Lung (tissue), 16 donors: ENCODE results near the gene RHEB. TPM values are rescaled to one million over a fixed set of nuclear protein-coding genes. Genes with fewer than 3 reads are reported as not detected.

Experiments used
- ATAC-seq: fragments of 200-7000 bp; cut with Tn5 transposase; one replicate; pipeline ENCODE4 v1.9.1; 2020; ENCODE audit warnings: moderate number of reproducible peaks; ENCODE audit not compliant: insufficient read depth, low FRiP score
- DNase-seq, 3 donors: peaks; one replicate each; pipeline ENCODE4 v3.0.0-alpha.2; 2013 to 2017
- H3K27ac ChIP-seq, 2 donors: one replicate each; pipeline ENCODE4 v1.5.1; 2013; ENCODE audit warnings: mild to moderate bottlenecking in 2 of 2, moderate library complexity in 2 of 2, control low read depth in 1 of 2, inconsistent platforms in 1 of 2, low read depth in 1 of 2, low read length in 1 of 2
- H3K27me3 ChIP-seq, 3 donors: one replicate each; pipeline ENCODE4 v1.5.1; 2013; ENCODE audit warnings: low read length in 2 of 3; ENCODE audit not compliant: control insufficient read depth in 3 of 3, insufficient read depth in 3 of 3
- H3K36me3 ChIP-seq, 4 donors: one replicate each; pipeline ENCODE4 v1.5.1; 2013; ENCODE audit warnings: low read length in 4 of 4, mild to moderate bottlenecking in 1 of 4, moderate library complexity in 1 of 4; ENCODE audit not compliant: control insufficient read depth in 4 of 4, insufficient read depth in 4 of 4
- H3K4me1 ChIP-seq, 5 donors: one replicate each; pipeline ENCODE4 v1.5.1; 2013; ENCODE audit warnings: low read length in 5 of 5, mild to moderate bottlenecking in 2 of 5, moderate library complexity in 1 of 5; ENCODE audit not compliant: control insufficient read depth in 5 of 5, insufficient read depth in 5 of 5
- H3K4me3 ChIP-seq: one replicate; pipeline ENCODE4 v1.5.1; 2013; ENCODE audit warnings: mild to moderate bottlenecking, control low read depth, moderate library complexity
- H3K9ac ChIP-seq, 2 donors: one replicate each; pipeline ENCODE4 v1.5.1; 2013; ENCODE audit warnings: low read length in 2 of 2, control low read depth in 1 of 2; ENCODE audit not compliant: insufficient read depth in 1 of 2
- H3K9me3 ChIP-seq, 4 donors: one replicate each; pipeline ENCODE4 v1.5.1; 2013; ENCODE audit warnings: low read length in 3 of 4, mild to moderate bottlenecking in 1 of 4, moderate library complexity in 1 of 4; ENCODE audit not compliant: control insufficient read depth in 4 of 4, insufficient read depth in 3 of 4
- WGBS, 2 donors: extraction: QIAGEN DNeasy Blood & Tissue Kit; methylation state at CpG; one replicate each; pipeline ENCODE4 v1.1.7; 2013; 5-methylcytosine and 5-hydroxymethylcytosine counted together
- long read RNA-seq, 5 donors: transcript quantifications; one replicate each; lab custom pipeline, GENCODE V29; 2026
- polyA plus RNA-seq, 2 donors: library from polyadenylated mRNA; stranded (reverse); fragments of 200-250 nt; gene quantifications; one replicate each; pipeline ENCODE4 v1.2.1, GENCODE V29; 2013
- total RNA-seq, 2 donors: library from RNA; depleted of rRNA in 1 of 2; stranded (reverse); fragments of >200 nt in 1 of 2; gene quantifications; one replicate each; pipeline ENCODE4 v1.2.1, GENCODE V29; 2014 to 2021
- TF ChIP-seq, protein P1 (sequence below): IDR thresholded peaks from 2 replicates; pipeline ENCODE4 v1.5.1; 2012; ENCODE audit warnings: mild to moderate bottlenecking; ENCODE audit errors: control extremely low read depth, extremely low read depth
- donor health status: control.
- donor health status: control.
- donor health status: Bipolar disorder and iron deficiency.
- donor health status: healthy.
- donor health status: DM: yes; HTN: yes; CAD: no.

RHEB gene
- total RNA-seq (10 to 100 TPM; 65.6 to 82.0 TPM), polyA plus RNA-seq (100 to 1,000 TPM in 1 of 2 donors, 10 to 100 TPM in 1; 85.6 to 117 TPM)
- long read RNA-seq, donor 1, transcript RHEB-201 (8 exons, 2,075 nt), result major isoform, 52 of 54 reads
- long read RNA-seq, donor 1, partial matches to known transcripts, result 0 of 54 reads
- long read RNA-seq, donor 1, other reads (novel, unspliced or antisense), result 0 of 54 reads
- long read RNA-seq, donor 2, transcript RHEB-201 (8 exons, 2,075 nt), result major isoform, 18 of 18 reads
- long read RNA-seq, donor 2, partial matches to known transcripts, result 0 of 18 reads
- long read RNA-seq, donor 2, other reads (novel, unspliced or antisense), result 0 of 18 reads
- long read RNA-seq, donor 3, transcript RHEB-201 (8 exons, 2,075 nt), result major isoform, 14 of 15 reads
- long read RNA-seq, donor 3, partial matches to known transcripts, result 0 of 15 reads
- long read RNA-seq, donor 3, other reads (novel, unspliced or antisense), result 0 of 15 reads
- long read RNA-seq, donor 4, transcript RHEB-201 (8 exons, 2,075 nt), result major isoform, 15 of 23 reads
- long read RNA-seq, donor 4, partial matches to known transcripts, result 8 of 23 reads
- long read RNA-seq, donor 4, other reads (novel, unspliced or antisense), result 0 of 23 reads
- long read RNA-seq, donor 5, transcript RHEB-201 (8 exons, 2,075 nt), result major isoform, 60 of 68 reads
- long read RNA-seq, donor 5, partial matches to known transcripts, result 0 of 68 reads
- long read RNA-seq, donor 5, other reads (novel, unspliced or antisense), result 6 of 68 reads

DNA sequence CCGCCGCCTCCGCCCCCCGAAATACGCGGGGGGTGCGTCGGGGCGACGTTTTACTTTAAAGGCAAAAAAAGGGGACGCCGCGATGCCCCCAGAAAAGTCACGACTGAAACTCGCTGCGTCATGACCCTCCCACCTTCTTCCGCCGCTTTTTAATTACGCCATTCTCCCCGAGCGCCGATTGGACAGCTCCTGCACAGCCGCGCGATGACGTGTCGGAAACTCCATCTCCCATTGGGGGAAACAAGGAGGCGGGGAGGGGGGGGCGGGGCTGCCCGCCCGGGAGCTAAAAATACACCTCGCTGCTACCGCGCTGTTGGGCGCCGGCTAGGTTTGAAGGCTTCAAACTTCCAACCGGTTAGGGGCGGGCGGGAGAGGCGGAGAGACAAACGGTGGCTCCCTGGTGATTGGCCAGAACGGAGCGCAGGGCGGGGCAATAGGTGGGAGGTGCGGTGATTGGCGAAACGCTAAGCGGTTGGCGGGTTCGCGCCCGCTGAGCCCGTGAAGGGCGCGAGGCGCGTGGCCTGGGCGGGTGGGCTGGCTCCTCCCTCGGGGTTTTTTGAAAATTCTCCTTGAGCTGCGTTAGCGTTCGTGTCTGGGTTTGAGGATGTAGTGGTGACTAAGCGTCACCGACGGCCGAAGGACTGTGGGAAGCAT, at the start of gene RHEB:
TSS of gene RHEB (minus strand) at position 131 of the 654 bp plus-strand sequence. CDS start 384 bp downstream, outside the sequence.
- peak within 1 kb of the TSS; percentile 91 for H3K4me3 ChIP-seq
- peaks cover 0 to 39% (median 19%) of the 10 kb centered on the region in 5 donors for H3K4me1 ChIP-seq
- peak within 1 kb of the TSS; percentile 97 to 100 for H3K27ac ChIP-seq
- DNase-seq (peak; percentile 99 to 100 (median 100)), ATAC-seq (peak; percentile 92)
- TF ChIP-seq, protein P1, sequence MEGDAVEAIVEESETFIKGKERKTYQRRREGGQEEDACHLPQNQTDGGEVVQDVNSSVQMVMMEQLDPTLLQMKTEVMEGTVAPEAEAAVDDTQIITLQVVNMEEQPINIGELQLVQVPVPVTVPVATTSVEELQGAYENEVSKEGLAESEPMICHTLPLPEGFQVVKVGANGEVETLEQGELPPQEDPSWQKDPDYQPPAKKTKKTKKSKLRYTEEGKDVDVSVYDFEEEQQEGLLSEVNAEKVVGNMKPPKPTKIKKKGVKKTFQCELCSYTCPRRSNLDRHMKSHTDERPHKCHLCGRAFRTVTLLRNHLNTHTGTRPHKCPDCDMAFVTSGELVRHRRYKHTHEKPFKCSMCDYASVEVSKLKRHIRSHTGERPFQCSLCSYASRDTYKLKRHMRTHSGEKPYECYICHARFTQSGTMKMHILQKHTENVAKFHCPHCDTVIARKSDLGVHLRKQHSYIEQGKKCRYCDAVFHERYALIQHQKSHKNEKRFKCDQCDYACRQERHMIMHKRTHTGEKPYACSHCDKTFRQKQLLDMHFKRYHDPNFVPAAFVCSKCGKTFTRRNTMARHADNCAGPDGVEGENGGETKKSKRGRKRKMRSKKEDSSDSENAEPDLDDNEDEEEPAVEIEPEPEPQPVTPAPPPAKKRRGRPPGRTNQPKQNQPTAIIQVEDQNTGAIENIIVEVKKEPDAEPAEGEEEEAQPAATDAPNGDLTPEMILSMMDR, result no peak
- no peaks in the 10 kb centered on the region for H3K27me3 ChIP-seq
- 0 to 1% methylated on average over 55 to 56 of the region's 66 CpGs for WGBS, 2 donors
- H3K36me3 ChIP-seq, result no peaks in the 10 kb centered on the region
- H3K9ac ChIP-seq, result peak within 1 kb of the TSS; percentile 53 to 83
- H3K9me3 ChIP-seq, result no peaks in the 10 kb centered on the region

DNA sequence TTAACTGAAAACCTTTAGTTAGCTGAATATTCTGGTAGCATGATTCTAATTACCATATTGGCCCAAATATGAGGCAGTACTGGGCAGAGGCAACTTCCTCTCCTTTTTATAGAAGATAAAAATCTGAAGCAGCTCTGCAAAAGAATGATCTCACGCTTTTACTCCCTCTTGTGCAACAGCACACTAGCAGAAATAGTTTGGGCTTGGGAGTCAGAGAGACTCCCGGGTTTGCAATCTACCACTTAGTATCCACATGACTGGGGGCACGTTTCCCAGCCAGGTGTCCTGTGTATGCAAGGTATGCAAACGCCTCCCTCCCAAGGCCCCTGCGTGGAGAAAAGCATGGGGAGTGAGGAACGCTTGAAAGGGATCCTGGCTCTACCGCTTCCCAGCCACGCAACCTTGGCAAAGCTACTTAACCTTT, 47.2 kb upstream of the RHEB start:
- Histone ChIP-seq H3K4me1 (peaks cover 0 to 8% (median 0%) of the 10 kb centered on the region in 5 donors), H3K27me3 (no peaks in the 10 kb centered on the region), H3K36me3 (peaks cover 0 to 15% (median 4%) of the 10 kb centered on the region in 4 donors), H3K9me3 (no peaks in the 10 kb centered on the region), H3K4me3 (no peak overlapping the region), H3K9ac (no peak overlapping the region), H3K27ac (peak overlapping the region in 1 of 2 donors; percentile 64)
- TF ChIP-seq, protein P1, result no peak
- peak; percentile 30 to 70 (median 55) for DNase-seq
- 64 to 67% methylated on average over 8 of the region's 8 CpGs for WGBS, 2 donors
- ATAC-seq, result no peak

- H3K4me1 ChIP-seq, result peaks cover 0 to 8% (median 0%) of the 10 kb centered on the region in 5 donors
- no peaks in the 10 kb centered on the region for H3K9me3 ChIP-seq
- no peak for ATAC-seq
- no peaks in the 10 kb centered on the region for H3K27me3 ChIP-seq
- H3K9ac ChIP-seq, result no peak overlapping the region
- DNase-seq, result no peak
- TF ChIP-seq, protein P1, result no peak
- H3K4me3 ChIP-seq, result no peak overlapping the region
- peaks cover 0 to 19% (median 5%) of the 10 kb centered on the region in 4 donors for H3K36me3 ChIP-seq
- 93 to 95% methylated on average over 9 of the region's 9 CpGs for WGBS, 2 donors
- H3K27ac ChIP-seq, result no peak overlapping the region
Observed at GRCh38 chr7:151565541-151565940, 45.8 kb upstream of the RHEB start.
